ENCODE data around the gene CES4A. TPM values are rescaled to one million over a fixed set of nuclear protein-coding genes. Genes with fewer than 3 reads are reported as not detected.

The CES4A gene
- total and polyA plus RNA-seq, 2 of the 13 experiments (the other 11 are each of a cell fraction or from before 2014, with no cell fraction given), result 0.09 to 0.17 TPM

DNA sequence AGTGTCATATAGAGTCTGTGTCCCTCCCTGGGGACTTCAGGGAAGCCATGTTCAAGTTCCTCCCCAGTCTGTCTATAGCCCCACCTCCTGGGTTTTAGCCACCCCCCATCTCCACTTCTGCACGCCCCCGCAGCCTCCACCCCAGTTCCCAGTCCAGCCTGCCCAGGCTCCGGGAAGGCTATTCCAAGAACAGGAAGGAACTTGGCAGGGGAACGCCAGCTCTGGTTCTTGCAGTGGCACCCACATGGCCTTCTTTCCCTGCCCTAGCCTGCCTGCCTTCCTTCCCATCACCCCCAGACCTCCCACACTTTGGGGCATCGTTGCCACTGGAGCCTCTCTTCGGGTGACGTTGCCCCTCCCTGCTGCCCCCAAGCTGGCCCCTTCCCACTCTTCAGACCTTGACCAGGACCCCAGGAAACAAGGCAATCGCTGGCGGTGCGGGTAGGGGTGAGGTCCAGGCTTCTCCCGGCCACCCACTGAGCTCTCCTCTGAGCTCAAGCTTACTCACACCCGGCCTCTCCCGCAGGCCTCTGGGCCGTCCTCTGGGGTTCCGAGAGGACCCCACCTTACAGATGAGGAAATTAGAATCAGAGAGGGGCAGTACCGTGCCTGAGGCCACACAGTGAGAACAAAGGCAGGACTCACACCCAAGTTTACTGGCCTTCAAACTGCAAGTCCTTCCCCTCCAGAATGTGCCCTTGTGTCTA, 9.2 kb upstream of the CES4A start:
- Histone ChIP-seq H4K20me1 (ENCODE audit: insufficient read depth, low read length) (no peaks in the 10 kb centered on the region), H3K79me2 (ENCODE audit: insufficient read depth, low read length) (no peaks in the 10 kb centered on the region), H3K27me3 (ENCODE audit: control insufficient read depth in 1 of 2, insufficient read depth in 2 of 2, low read length in 2 of 2) (peaks cover 2 to 7% of the 10 kb centered on the region in 2 experiments; a peak in 3 of 5 replicates), H3K27ac (ENCODE audit: extremely low read length, insufficient read depth, low read length) (no peak overlapping the region), H2AFZ (ENCODE audit: low read length) (no peak overlapping the region), H3K4me3 (replicated peaks in 1 of 3; ENCODE audit: insufficient read depth in 1 of 3, low read depth in 2 of 3, low read length in 3 of 3) (peak overlapping the region in 1 of 3 experiments; percentile 7; a peak in 1 of 6 replicates), H3K9ac (ENCODE audit: insufficient read depth, low read depth, low read length) (no peak overlapping the region), H3K4me2 (ENCODE audit: low read depth, low read length) (peak overlapping the region; percentile 41), H3K4me1 (ENCODE audit: insufficient read depth, low read length) (peaks cover 58% of the 10 kb centered on the region), H3K36me3 (replicated peaks in 1 of 2; ENCODE audit: control insufficient read depth in 1 of 2, insufficient read depth in 2 of 2, low read length in 2 of 2) (no peaks in the 10 kb centered on the region), H3K9me3 (ENCODE audit: low read length) (no peaks in the 10 kb centered on the region)
- in situ Hi-C loops (cut with HindIII; ENCODE audit: extremely low pct_ligation_motif_present, low pct_unique_long_range_greater_than_20kb), result loop anchor here (5.0 kb wide), 3 partner anchors 33 to 208 kb away; partner anchors contain the start of genes FBXL8 and TRADD
- FAIRE-seq (no peak), DNase-seq (ENCODE audit: low spot score) (no peak), ATAC-seq (no peak)
- BruUV-seq (replicated peaks), result no TSS peak
- ChIA-PET POLR2A (interaction anchor here (0.6 kb wide), 1 partner anchor 182 kb away, joined by 3 read pairs; no protein-coding TSS in a partner anchor), CTCF (ENCODE audit: low intra/inter-chr PET ratio, low total read pairs) (interaction anchor here (3.5 kb wide), 1 partner anchor 206 kb away, joined by 28 read pairs; the partner anchor contains the start of gene MATCAP1)
- intact Hi-C loops (cut with micrococcal nuclease; ENCODE audit: unreplicated experiment), result no loop called here
- 8% methylated on average over 16 of the region's 16 CpGs for WGBS (ENCODE audit: low lambda C conversion rate)
- no peak for TF ChIP-seq ARNTL (CRISPR knock-in tag; IDR thresholded peaks at IDR 0.05)
- TF ChIP-seq KDM4B (CRISPR knock-in tag; IDR thresholded peaks at IDR 0.05), result no peak
- TF ChIP-seq, protein P1, sequence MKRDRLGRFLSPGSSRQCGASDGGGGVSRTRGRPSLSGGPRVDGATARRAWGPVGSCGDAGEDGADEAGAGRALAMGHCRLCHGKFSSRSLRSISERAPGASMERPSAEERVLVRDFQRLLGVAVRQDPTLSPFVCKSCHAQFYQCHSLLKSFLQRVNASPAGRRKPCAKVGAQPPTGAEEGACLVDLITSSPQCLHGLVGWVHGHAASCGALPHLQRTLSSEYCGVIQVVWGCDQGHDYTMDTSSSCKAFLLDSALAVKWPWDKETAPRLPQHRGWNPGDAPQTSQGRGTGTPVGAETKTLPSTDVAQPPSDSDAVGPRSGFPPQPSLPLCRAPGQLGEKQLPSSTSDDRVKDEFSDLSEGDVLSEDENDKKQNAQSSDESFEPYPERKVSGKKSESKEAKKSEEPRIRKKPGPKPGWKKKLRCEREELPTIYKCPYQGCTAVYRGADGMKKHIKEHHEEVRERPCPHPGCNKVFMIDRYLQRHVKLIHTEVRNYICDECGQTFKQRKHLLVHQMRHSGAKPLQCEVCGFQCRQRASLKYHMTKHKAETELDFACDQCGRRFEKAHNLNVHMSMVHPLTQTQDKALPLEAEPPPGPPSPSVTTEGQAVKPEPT (CRISPR knock-in tag; IDR thresholded peaks at IDR 0.05; ENCODE audit: low read depth), result 0 out of 2 replicates have a peak, but pooled peaks have one; percentile 20
- TF ChIP-seq MBD4 (IDR thresholded peaks at IDR 0.05; ENCODE audit: borderline replicate concordance, low read length), result no peak
- no peak for TF ChIP-seq ZNF775 (CRISPR knock-in tag; IDR thresholded peaks at IDR 0.05; ENCODE audit: borderline replicate concordance)
- TF ChIP-seq ZNF205 (CRISPR knock-in tag; IDR thresholded peaks at IDR 0.05), result no peak
- TF ChIP-seq, protein P2, sequence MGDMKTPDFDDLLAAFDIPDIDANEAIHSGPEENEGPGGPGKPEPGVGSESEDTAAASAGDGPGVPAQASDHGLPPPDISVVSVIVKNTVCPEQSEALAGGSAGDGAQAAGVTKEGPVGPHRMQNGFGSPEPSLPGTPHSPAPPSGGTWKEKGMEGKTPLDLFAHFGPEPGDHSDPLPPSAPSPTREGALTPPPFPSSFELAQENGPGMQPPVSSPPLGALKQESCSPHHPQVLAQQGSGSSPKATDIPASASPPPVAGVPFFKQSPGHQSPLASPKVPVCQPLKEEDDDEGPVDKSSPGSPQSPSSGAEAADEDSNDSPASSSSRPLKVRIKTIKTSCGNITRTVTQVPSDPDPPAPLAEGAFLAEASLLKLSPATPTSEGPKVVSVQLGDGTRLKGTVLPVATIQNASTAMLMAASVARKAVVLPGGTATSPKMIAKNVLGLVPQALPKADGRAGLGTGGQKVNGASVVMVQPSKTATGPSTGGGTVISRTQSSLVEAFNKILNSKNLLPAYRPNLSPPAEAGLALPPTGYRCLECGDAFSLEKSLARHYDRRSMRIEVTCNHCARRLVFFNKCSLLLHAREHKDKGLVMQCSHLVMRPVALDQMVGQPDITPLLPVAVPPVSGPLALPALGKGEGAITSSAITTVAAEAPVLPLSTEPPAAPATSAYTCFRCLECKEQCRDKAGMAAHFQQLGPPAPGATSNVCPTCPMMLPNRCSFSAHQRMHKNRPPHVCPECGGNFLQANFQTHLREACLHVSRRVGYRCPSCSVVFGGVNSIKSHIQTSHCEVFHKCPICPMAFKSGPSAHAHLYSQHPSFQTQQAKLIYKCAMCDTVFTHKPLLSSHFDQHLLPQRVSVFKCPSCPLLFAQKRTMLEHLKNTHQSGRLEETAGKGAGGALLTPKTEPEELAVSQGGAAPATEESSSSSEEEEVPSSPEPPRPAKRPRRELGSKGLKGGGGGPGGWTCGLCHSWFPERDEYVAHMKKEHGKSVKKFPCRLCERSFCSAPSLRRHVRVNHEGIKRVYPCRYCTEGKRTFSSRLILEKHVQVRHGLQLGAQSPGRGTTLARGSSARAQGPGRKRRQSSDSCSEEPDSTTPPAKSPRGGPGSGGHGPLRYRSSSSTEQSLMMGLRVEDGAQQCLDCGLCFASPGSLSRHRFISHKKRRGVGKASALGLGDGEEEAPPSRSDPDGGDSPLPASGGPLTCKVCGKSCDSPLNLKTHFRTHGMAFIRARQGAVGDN (CRISPR knock-in tag; IDR thresholded peaks at IDR 0.05), result peak; percentile 28; the same call in 1 of the 2 replicates
- no peak for TF ChIP-seq HOXA5 (CRISPR knock-in tag; IDR thresholded peaks at IDR 0.05)
- peak; percentile 48 for TF ChIP-seq ZMYM3 (CRISPR knock-in tag; IDR thresholded peaks at IDR 0.05)
- no peak for TF ChIP-seq AKAP8 (CRISPR knock-in tag; IDR thresholded peaks at IDR 0.05)
- no peak for TF ChIP-seq HHEX (CRISPR knock-in tag; IDR thresholded peaks at IDR 0.05)
- peak; percentile 95 for TF ChIP-seq ZNF768 (CRISPR knock-in tag; IDR thresholded peaks at IDR 0.05)
- peak; percentile 23; the same call in 1 of the 2 replicates for TF ChIP-seq SALL1 (CRISPR knock-in tag; IDR thresholded peaks at IDR 0.05)
- TF ChIP-seq ZSCAN25 (CRISPR knock-in tag; IDR thresholded peaks at IDR 0.05), result peak; percentile 63
